Activated T-helper 2 cell treated with anti-CD3 and anti-CD28 coated beads, Interferon-gamma antibody, Interleukin-2, Interleukin-4, amounts not matched to agents 10 μg/mL and 5 μg/mL and 100 μg/mL, durations not matched to agents 14 hours and 24 hours and 36 hours (primary cell): ENCODE results near the gene PCARE. TPM values are rescaled to one million over a fixed set of nuclear protein-coding genes. Genes with fewer than 3 reads are reported as not detected.

ENCODE experiments used
- DNase-seq: peaks from one replicate; pipeline ENCODE4 v3.0.0; 2021; ENCODE audit warnings: low spot score
- H3K27ac Mint-ChIP-seq: one replicate; pipeline ENCODE4 v1.8.0; 2021; ENCODE audit warnings: mixed read lengths
- H3K27me3 Mint-ChIP-seq: one replicate; pipeline ENCODE4 v1.8.0; 2021; ENCODE audit warnings: low read depth, mixed read lengths
- H3K36me3 Mint-ChIP-seq: one replicate; pipeline ENCODE4 v1.8.0; 2021; ENCODE audit warnings: low read depth, mixed read lengths
- H3K4me1 Mint-ChIP-seq: one replicate; pipeline ENCODE4 v1.8.0; 2021; ENCODE audit warnings: low read depth, mixed read lengths
- H3K4me3 Mint-ChIP-seq: one replicate; pipeline ENCODE4 v1.8.0; 2021; ENCODE audit warnings: low read depth, mild to moderate bottlenecking, moderate library complexity, mixed read lengths
- H3K9me3 Mint-ChIP-seq: one replicate; pipeline ENCODE4 v1.8.0; 2021; ENCODE audit warnings: mixed read lengths
- intact Hi-C: fragments of 100-400 bp; cut with micrococcal nuclease; formaldehyde crosslinking; loops from one replicate; pipeline ENCODE4 v1.15.1; 2023
- total RNA-seq: library from RNA; stranded (reverse); gene quantifications from 2 replicates; pipeline ENCODE4 v1.2.3, GENCODE V29; 2022

Gene PCARE
- total RNA-seq, 1 donor from 2014 or later: not detected

GRCh38 chr2:29082804-29083495 lies 8.6 kb upstream of the PCARE start:
- Mint-ChIP-seq H3K9me3 (peaks cover 11% of the 10 kb centered on the region), H3K4me3 (no peak overlapping the region)
- no peak for DNase-seq

GRCh38 chr2:29080886-29081743 lies 6.8 kb upstream of the PCARE start:
- H3K27ac Mint-ChIP-seq: no peak overlapping the region

More at GRCh38 chr2:29082804-29083495, 8.6 kb upstream of the PCARE start:
- Mint-ChIP-seq H3K36me3 (no peaks in the 10 kb centered on the region), H3K4me1 (no peaks in the 10 kb centered on the region), H3K27me3 (peaks cover 3% of the 10 kb centered on the region), H3K27ac (no peak overlapping the region)
- intact Hi-C loops: no loop called here

GRCh38 chr2:29079887-29080286 lies 5.6 kb upstream of the PCARE start:
- Mint-ChIP-seq H3K36me3 (no peaks in the 10 kb centered on the region), H3K27ac (no peak overlapping the region), H3K9me3 (peaks cover 11% of the 10 kb centered on the region), H3K4me1 (no peaks in the 10 kb centered on the region), H3K4me3 (no peak overlapping the region), H3K27me3 (no peaks in the 10 kb centered on the region)
- intact Hi-C loops: no loop called here
- DNase-seq: no peak

More at GRCh38 chr2:29080886-29081743, 6.8 kb upstream of the PCARE start:
- DNase-seq: no peak
- intact Hi-C loops: no loop called here
- Mint-ChIP-seq H3K27me3 (no peaks in the 10 kb centered on the region), H3K4me1 (no peaks in the 10 kb centered on the region), H3K4me3 (no peak overlapping the region), H3K36me3 (no peaks in the 10 kb centered on the region), H3K9me3 (peaks cover 11% of the 10 kb centered on the region)

GRCh38 chr2:29075894-29076705 lies 1.8 kb upstream of the PCARE start:
- Mint-ChIP-seq H3K4me3 (no peak overlapping the region), H3K27ac (no peak overlapping the region), H3K27me3 (no peaks in the 10 kb centered on the region), H3K4me1 (no peaks in the 10 kb centered on the region), H3K9me3 (peaks cover 7% of the 10 kb centered on the region), H3K36me3 (no peaks in the 10 kb centered on the region)
- intact Hi-C loops: no loop called here
- DNase-seq: no peak

- Mint-ChIP-seq H3K9me3 (no peaks in the 10 kb centered on the region), H3K4me3 (no peak overlapping the region), H3K36me3 (no peaks in the 10 kb centered on the region), H3K27me3 (no peaks in the 10 kb centered on the region), H3K4me1 (no peaks in the 10 kb centered on the region), H3K27ac (no peak overlapping the region)
- intact Hi-C loops: no loop called here
- no peak for DNase-seq
Observed at GRCh38 chr2:29073933-29074332, 390 bp downstream of the PCARE start.

GRCh38 chr2:29072971-29073725 lies 1.2 kb downstream of the PCARE start:
- Mint-ChIP-seq H3K27me3 (no peaks in the 10 kb centered on the region), H3K9me3 (no peaks in the 10 kb centered on the region), H3K4me3 (no peak overlapping the region), H3K36me3 (no peaks in the 10 kb centered on the region), H3K4me1 (no peaks in the 10 kb centered on the region), H3K27ac (no peak overlapping the region)
- intact Hi-C loops: no loop called here
- no peak for DNase-seq

GRCh38 chr2:29072251-29072650 lies 2.1 kb downstream of the PCARE start:
- H3K9me3 Mint-ChIP-seq: no peaks in the 10 kb centered on the region
- H3K4me1 Mint-ChIP-seq: no peaks in the 10 kb centered on the region
- H3K4me3 Mint-ChIP-seq: no peak overlapping the region
- H3K27ac Mint-ChIP-seq: no peak overlapping the region
- no peaks in the 10 kb centered on the region for H3K27me3 Mint-ChIP-seq
- DNase-seq: no peak
- no peaks in the 10 kb centered on the region for H3K36me3 Mint-ChIP-seq
- intact Hi-C loops: no loop called here

GRCh38 chr2:29071032-29071975 lies 3.0 kb downstream of the PCARE start:
- Mint-ChIP-seq H3K9me3 (no peaks in the 10 kb centered on the region), H3K36me3 (no peaks in the 10 kb centered on the region), H3K4me3 (no peak overlapping the region)

GRCh38 chr2:29070526-29070925 lies 3.8 kb downstream of the PCARE start:
- no peak for DNase-seq

More at GRCh38 chr2:29071032-29071975, 3.0 kb downstream of the PCARE start:
- Mint-ChIP-seq H3K27me3 (no peaks in the 10 kb centered on the region), H3K4me1 (no peaks in the 10 kb centered on the region), H3K27ac (no peak overlapping the region)
- intact Hi-C loops: no loop called here
- DNase-seq: no peak

GRCh38 chr2:29068513-29068912 lies 5.8 kb downstream of the PCARE start:
- no peak for DNase-seq
- Mint-ChIP-seq H3K9me3 (no peaks in the 10 kb centered on the region), H3K4me1 (no peaks in the 10 kb centered on the region), H3K27me3 (no peaks in the 10 kb centered on the region), H3K27ac (no peak overlapping the region), H3K36me3 (no peaks in the 10 kb centered on the region), H3K4me3 (no peak overlapping the region)
- intact Hi-C loops: loop anchor here (5.0 kb wide), 1 partner anchor 111 kb away; no protein-coding TSS in a partner anchor

More at GRCh38 chr2:29070526-29070925, 3.8 kb downstream of the PCARE start:
- H3K36me3 Mint-ChIP-seq: no peaks in the 10 kb centered on the region
- no peaks in the 10 kb centered on the region for H3K27me3 Mint-ChIP-seq
- H3K27ac Mint-ChIP-seq: no peak overlapping the region
- H3K4me1 Mint-ChIP-seq: no peaks in the 10 kb centered on the region
- intact Hi-C loops: no loop called here
- H3K4me3 Mint-ChIP-seq: no peak overlapping the region
- no peaks in the 10 kb centered on the region for H3K9me3 Mint-ChIP-seq

- H3K27ac Mint-ChIP-seq: no peak overlapping the region
- no peaks in the 10 kb centered on the region for H3K27me3 Mint-ChIP-seq
- no peaks in the 10 kb centered on the region for H3K36me3 Mint-ChIP-seq
- intact Hi-C loops: loop anchor here (5.0 kb wide), 1 partner anchor 110 kb away; no protein-coding TSS in a partner anchor
- DNase-seq: no peak
- H3K9me3 Mint-ChIP-seq: no peaks in the 10 kb centered on the region
- no peak overlapping the region for H3K4me3 Mint-ChIP-seq
- no peaks in the 10 kb centered on the region for H3K4me1 Mint-ChIP-seq
Observed at GRCh38 chr2:29066997-29067605, 7.2 kb downstream of the PCARE start.
